ENCODE results near the gene SPRR2F.

Gene SPRR2F

DNA sequence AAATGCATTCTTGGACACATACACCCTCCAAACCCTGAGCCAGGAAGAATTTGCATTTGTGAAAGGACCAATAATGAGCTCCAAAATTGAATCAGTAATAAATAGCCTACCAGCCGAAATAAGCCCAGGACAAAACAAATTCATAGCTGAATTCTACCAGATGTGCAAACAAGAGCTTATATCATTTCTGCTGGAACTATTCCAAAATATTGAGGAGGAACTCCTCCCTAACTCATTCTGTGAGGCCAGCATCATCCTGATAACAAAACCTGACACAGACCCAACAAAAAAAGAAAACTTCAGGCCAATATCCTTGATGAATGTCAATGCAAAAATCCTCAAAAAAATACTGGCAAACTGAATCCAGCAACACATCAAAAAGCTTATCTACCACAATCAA is 25.7 kb downstream of the SPRR2F start:
- H3K27ac ChIP-seq: no peak overlapping the region
- no peak for DNase-seq (ENCODE audit: low spot score)
- POLR2A ChIA-PET (ENCODE audit: low non-redundant PET): no interaction called here
- CTCF ChIA-PET: interaction anchor here (0.6 kb wide), 1 partner anchor 55 kb away, joined by 8 read pairs; no protein-coding TSS in a partner anchor
- TF ChIP-seq, protein P1, sequence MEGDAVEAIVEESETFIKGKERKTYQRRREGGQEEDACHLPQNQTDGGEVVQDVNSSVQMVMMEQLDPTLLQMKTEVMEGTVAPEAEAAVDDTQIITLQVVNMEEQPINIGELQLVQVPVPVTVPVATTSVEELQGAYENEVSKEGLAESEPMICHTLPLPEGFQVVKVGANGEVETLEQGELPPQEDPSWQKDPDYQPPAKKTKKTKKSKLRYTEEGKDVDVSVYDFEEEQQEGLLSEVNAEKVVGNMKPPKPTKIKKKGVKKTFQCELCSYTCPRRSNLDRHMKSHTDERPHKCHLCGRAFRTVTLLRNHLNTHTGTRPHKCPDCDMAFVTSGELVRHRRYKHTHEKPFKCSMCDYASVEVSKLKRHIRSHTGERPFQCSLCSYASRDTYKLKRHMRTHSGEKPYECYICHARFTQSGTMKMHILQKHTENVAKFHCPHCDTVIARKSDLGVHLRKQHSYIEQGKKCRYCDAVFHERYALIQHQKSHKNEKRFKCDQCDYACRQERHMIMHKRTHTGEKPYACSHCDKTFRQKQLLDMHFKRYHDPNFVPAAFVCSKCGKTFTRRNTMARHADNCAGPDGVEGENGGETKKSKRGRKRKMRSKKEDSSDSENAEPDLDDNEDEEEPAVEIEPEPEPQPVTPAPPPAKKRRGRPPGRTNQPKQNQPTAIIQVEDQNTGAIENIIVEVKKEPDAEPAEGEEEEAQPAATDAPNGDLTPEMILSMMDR (conservative IDR thresholded peaks at IDR 0.05; ENCODE audit: low read depth): no peak

DNA sequence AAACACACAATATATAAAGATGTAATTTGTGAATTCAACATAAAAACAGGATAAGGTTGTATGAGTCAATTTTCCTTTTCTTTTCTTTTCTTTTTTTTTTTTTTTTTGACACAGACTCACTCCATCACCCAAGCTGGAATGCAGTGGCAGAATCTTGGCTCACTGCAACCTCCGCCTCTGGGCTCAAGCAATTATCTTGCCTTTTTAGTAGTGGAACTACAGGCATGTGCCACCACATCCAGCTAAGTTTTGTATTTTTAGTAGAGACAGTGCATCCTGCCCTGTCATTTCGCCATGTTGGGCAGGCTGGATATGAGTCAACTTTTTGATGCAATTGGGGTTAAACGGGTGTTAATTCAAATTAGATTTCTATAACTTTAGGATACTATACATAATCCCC is 31.6 kb downstream of the SPRR2F start:
- no peak for DNase-seq (ENCODE audit: low spot score)
- TF ChIP-seq, protein P1 (conservative IDR thresholded peaks at IDR 0.05; ENCODE audit: low read depth): no peak
- ChIA-PET POLR2A (ENCODE audit: low non-redundant PET) (no interaction called here), CTCF (no interaction called here)
- no peak overlapping the region for H3K27ac ChIP-seq

DNA sequence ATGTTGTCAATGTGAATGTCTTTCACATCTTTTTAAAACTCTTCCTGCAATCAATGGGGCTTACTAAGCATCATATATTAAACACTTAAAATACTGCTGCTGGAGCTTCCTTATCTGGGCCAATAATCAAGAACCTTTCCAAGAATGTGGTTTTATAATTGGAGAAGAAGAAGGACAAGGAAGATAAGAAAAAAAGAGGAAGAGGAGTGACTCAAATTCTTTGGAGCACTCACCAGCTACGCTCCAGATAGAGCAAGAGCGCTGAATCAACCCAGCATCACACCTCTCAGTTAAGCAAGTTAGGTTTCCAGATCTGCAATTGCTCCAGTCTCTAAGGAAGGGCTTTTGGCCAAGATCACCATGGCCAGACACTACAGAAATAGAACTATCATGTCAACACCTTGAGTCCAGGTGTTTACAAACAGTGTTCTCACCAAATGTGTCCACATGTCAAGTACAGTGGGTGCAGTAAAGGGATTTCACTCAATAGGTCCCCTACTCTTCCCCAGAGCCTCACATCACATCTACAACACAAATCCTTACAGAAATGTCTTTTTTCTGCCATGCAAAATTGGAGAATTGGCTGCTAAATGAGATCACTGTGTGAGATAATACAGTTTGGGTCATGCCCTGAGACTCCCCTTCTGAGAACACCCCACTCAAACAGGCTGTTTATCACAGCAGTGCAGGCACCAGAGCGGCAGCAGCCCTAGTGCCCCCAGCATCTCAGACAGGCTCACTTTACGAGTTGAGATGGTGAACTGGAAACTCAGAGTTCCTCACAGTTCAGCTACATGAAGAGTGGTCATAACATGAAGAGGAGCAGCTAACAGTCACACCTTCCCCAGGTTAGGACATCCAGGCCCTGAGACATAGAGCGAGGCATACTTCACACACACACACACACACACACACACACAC is 40.2 kb downstream of the SPRR2F start:
- TF ChIP-seq, protein P1 (conservative IDR thresholded peaks at IDR 0.05; ENCODE audit: low read depth): no peak
- ChIA-PET POLR2A (ENCODE audit: low non-redundant PET) (no interaction called here), CTCF (no interaction called here)
- H3K27ac ChIP-seq: no peak overlapping the region
- no peak for DNase-seq (ENCODE audit: low spot score)

- H3K27ac ChIP-seq: no peak within 1 kb of the TSS
- CTCF ChIA-PET: interaction anchor here (0.6 kb wide), 1 partner anchor 118 kb away, joined by 5 read pairs; no protein-coding TSS in a partner anchor
- POLR2A ChIA-PET (ENCODE audit: low non-redundant PET): no interaction called here
- no peak for DNase-seq (ENCODE audit: low spot score)
- TF ChIP-seq, protein P1 (conservative IDR thresholded peaks at IDR 0.05; ENCODE audit: low read depth): no peak
These were observed 41.8 kb downstream of the SPRR2F start, which contains the start of gene SPRR2B for GRCh38 chr1:153071511-153071910. SPRR2B (minus strand) TSS chr1:153071611; CDS start chr1:153070839, 772 bp downstream.

- TF ChIP-seq, protein P1 (conservative IDR thresholded peaks at IDR 0.05; ENCODE audit: low read depth): no peak
- DNase-seq (ENCODE audit: low spot score): no peak
- H3K27ac ChIP-seq: no peak overlapping the region
- ChIA-PET POLR2A (ENCODE audit: low non-redundant PET) (no interaction called here), CTCF (no interaction called here)
These were observed 43.1 kb downstream of the SPRR2F start for GRCh38 chr1:153070243-153070642.

Measured in RWPE1 (cell line).